Activated T-helper 1 cell treated with anti-CD3 and anti-CD28 coated beads, Interleukin-2, amount 50 U/mL, for 16 hours (primary cell): Measurements from ENCODE around the gene ETNK1.
"Not testable (repeated sequence)": the region's sequence is repeated elsewhere in the genome, so short reads cannot be mapped to it uniquely, and the experiment has no call there.

Experiments used
- DNase-seq, 2 donors: peaks; one replicate each; pipeline ENCODE4 v3.0.0-alpha.2; 2020; ENCODE audit warnings: low read depth in 1 of 2, low spot score in 1 of 2

The ETNK1 gene

DNA sequence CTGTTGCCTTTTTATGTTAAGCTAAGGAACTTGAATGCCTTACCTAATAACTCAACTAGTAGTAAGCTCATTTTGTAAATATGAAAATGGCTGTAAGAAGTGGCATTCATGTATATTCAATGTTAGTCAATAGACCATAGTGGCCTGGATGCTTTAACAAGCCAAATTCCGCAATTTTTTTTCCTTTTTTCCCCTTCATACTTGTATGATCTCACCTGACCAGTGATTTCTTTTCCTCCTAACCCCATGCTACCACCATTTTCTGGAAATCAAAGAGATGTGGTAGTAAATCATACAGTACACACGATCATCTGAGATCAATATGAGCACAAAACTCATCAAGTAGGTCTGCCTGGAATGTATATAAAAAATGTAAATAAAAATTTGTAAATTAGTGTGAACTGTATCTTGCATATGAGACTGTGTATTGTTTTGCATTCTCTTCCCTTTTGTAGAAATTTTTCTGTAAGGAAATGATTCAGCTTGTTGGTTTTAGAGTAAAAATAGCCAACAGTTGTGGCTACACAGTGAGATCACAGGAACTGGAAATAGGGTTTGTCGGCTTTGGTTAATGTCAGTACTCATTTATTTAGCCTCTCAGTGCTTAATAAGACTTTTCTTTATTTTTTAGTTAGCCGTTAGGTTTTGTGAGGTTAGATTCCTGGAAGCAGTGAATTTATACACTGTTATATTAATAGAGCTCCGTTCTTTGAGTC, 62.5 kb downstream of the ETNK1 start:
- DNase-seq: no peak

DNA sequence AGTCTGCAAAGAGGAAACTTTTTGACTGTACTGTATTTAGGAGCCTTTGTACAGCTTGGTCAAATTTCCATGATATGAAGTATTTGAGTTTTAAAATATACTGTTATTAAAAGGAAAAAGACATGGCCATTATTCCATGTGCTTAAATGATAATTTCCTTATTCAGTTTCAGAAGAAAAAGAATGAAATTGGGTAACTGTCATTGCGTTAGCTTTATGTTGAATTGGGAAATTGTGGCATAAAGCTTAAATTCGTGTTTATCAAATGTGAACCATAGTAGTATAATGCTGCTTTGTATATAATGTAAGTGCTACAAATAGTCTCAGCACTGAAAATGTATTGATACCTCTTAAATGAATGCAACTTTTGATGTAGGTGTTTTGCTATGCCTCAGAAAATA, 64.9 kb downstream of the ETNK1 start:
- no peak for DNase-seq

DNA sequence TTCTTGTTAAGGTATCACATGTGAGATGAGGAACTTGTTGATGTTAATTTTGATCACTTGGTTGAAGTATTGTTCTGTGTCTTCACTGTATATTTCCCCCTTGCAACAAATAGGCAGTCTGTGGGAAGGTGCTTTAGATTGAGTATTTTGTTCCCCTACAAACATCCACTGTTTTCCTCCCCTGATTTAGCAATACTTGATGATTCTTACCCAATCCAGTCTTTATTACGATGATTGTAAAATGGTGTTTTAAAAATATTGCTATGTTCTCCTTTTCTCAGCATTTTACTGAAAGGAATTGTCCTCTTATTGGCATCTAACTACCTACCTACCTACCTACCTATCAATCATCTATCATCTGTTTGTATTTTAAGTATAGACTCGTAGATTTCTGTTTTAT, 66.3 kb downstream of the ETNK1 start:
- no peak for DNase-seq

DNA sequence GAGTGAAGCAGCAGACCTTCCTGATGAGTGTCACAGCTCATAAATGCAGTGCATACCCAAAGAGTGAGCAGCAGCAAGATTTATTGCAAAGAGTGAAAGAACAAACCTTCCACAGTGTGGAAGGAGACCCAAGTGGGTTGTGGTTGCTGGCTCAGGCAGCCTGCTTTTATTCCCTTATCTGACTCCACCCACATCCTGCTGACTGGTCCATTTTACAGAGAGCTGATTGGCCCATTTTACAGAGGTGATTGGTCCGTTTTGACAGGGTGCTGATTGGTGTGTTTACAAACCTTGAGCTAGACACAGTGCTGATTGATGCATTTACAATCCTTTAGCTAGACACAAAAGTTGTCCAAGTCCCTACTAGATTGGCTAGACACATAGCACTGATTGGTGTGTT, 67.5 kb downstream of the ETNK1 start:
- not testable (repeated sequence) for DNase-seq

DNA sequence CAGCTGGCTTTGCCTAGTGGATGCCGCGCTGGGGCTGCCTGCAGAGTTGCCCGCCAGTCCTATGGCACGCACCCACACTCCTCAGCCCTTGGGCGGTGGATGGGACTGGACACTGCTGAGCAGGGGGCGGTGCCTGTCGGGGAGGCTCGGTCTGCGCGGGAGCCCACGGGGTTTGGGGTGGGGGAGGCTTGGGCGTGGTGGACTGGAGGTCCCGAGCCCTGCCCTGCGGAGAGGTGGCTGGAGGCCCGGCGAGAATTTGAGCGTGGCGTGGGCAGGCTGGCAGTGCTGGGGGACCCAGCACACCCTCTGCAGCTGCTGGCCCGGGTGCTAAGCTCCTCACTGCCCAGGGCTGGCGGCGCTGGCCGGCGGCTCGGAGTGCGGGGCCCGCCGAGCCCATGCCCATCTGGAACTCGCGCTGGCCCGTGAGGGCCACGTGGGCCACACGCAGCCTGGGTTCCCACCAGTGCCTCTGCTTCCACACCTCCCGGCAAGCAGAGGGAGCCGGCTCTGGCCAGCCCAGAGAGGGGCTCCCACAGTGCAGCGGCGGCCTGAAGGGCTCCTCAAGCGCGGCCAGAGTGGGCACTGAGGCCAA, 68.1 kb downstream of the ETNK1 start:
- no peak for DNase-seq

DNA sequence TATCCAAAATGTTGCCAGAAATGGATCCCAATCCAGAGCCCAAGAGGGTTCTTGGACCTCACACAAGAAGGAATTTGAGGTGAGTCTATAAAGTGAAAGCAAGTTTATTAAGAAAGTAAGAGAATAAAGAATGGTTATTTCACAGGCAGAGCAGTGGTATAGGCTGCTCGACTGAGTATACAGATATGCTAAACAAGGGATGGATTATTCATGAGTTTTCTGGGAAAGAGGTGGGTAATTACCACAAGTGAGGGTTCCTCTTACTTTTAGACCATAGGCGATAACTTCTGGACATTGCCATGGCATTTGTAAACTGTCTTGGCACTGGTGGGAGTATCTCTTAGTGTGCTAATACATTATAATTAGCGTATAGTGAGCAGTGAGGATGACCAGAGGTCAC, 73.6 kb downstream of the ETNK1 start:
- DNase-seq: no peak

DNA sequence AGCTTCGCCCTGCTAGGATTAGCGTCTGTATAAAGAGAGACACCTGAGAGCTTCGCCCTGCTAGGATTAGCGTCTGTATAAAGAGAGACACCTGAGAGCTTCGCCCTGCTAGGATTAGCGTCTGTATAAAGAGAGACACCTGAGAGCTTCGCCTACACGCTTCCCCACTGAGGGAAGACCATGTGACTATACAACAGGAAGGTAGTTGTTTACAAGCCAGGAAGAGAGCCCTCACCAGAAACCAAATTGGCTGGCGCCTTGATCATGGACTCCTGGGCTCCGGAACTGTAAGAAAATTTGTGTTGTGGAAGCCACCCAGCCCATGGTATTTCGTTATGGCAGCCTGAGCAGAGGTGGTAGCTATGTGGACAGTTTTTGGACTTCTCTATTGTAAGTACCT, 74.7 kb downstream of the ETNK1 start:
- DNase-seq: not testable (repeated sequence)

DNA sequence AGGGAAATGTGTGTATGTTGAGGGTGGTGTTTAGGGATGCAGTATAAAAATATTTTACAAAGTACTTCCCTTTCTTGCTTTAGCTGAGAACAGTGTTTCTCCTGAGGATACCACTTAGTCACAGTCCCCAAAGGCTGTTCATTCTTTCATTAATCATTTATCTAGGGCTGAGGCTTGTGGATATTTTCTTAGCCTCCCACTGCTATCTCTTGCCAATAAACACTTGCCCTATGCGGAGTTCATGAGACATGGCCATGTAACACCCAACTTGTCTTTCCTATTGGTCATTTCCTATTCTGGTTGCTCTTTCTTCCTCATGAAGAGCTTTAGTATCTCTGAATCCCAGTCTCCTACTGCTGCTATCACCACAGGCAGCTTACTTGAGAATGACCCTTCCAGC, 75.1 kb downstream of the ETNK1 start:
- DNase-seq: no peak

DNA sequence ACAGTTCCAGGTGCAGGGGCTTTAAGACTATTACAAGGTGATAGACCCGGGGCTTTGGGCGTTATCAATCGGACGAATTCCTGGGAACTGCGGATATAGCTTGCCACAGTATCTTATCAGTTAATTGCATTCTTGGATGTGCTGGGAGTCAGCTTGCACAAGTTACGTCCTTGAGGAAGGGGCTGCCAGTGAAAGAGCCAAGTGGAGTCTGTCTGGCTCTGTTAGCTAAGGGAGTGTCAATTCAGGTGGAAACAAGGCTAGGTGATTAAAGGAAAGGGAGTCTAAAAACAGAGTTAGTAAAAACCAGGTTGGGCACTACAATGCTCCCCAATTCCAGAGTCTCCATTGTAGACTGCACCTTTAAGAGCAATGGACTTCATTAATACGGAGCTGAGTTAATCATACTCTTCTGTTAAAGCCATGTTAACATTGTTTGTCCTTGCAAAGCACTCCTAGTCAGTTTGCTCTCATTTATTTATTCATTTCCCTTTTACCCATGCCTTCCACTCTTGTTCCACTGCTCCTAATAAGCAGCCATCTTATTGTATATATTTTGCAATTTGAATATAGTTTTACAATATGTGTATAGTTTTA, 76.3 kb downstream of the ETNK1 start:
- DNase-seq: not testable (repeated sequence)

DNA sequence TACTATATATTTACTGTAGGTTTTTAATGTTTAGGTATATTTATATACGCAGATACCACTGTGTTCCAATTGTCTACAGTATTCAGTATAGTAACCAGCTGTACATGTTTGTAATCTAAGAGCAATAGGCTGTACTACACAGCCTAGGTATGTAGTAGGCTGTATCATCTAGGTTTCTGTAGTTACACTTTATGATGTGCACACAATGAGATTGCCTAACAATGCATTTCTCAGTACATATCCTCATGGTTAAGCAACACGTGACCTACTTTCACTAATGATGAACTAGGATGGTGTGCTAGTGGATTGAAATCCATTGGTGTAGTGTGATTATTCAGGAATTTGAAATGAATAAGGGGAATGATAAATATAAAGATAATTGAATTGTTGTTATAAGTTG, 77.7 kb downstream of the ETNK1 start:
- no peak for DNase-seq

DNA sequence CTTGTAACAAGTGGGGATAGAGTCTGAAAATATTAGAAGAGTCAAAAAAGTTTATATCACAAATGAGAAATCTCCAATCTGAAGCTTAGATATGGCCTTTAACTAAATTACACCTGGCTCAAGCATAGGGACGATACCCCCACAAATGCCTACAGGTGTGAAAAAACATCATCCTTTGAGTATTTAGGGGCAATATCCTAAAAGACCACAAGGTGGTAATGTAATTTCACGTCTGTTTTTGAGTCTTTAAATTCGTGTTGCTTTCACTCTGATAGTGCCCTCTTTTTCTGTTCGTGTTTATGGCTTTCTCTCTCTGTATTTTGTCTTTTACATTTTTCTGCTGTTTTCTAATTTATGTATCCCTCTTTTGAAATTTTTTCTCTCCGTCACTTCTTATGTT, 84.3 kb downstream of the ETNK1 start:
- no peak for DNase-seq

DNA sequence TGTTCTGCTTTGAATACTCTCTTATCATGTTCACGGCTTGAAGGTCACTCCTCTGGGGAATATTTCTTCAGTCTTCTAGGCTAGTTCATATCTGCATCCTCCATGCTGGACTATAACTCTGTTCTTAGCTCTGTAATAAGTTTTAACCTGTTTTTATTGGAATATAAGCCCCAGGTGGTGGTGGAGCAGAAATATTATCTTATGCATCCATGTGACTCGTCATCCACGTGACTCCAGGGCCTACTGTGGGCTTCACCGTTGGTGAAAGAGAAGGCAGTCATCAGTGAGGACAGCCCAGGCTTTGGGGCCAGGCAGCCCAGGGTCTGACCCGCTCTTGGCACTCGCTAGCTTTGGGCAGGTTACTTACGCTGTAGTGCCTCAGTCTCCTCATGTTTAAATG, 87.1 kb downstream of the ETNK1 start:
- no peak for DNase-seq

DNA sequence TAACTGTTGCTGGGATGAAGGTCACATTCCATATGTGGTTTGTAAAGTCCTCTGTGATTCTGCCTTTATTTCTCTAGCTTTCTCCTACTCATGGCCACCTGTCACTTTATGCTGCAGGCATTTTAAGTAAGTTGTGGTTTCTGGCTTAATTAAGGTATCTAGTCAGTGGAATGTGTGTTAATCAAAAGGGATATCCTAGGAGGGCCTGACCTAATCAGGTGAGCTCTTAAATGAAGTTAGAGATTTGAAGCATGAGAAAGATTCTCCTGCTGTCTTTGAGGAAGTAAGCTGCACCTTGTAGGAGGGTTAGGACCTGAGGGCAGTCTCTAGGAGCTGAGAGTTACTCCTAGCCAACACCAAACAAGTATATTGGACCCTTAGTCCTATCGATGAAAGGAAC, 90.3 kb downstream of the ETNK1 start:
- DNase-seq: no peak

DNA sequence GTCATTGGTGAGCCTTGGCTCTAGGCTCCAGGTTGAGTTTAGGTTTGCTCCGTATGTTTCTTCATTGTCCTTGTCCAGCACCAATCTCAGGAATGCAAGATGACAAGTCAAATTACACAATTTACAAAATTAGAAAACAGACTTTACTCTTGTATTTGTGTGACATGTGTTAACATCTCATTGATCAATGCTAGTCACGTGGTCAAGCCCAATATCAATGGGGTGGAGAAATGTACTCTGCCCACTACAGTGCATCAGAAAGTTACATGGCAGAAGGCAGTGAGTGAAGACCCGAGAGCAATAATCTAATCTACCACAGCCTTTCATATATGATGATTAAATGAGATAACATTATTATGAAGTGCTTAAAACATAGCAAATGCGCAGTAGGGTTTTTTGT, 94.8 kb downstream of the ETNK1 start:
- no peak for DNase-seq

DNA sequence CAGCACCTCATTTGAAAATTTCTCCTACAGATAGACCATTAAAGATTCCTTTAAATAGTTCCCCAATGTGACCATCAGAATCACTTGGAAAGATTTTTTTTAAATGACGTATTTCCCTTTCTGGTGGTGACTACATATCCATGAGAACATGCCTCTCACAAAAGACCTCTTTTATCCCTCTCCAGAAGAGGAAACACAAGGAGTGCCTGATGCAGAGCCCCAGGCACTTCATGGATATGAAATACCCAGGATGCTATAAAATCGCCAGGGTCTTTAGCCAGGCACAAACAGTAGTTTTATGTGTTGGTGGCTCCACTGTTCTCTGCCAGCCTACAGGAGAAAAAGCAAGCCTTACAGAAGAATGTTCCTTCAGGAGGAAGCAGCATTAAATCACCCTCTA, 97.1 kb downstream of the ETNK1 start:
- no peak for DNase-seq

DNA sequence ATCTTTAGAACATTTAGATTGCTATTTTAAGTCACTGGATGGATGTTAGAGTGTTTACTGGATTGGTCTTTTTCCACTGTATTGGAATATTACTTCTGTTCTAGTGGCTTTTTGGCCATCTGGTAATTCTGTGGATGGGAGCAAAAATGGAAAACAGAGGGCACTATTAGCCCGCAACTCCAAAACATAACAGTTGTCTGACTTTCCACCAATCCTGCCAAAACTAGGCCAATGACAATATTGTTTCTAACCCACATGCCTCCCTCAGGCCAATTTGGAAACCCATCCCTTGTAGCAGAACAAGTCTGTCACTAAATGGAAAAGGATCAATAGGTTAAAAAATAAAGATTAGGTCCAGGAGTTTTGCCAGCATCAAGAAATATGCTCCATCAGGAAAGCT, 97.8 kb downstream of the ETNK1 start:
- DNase-seq: no peak

DNA sequence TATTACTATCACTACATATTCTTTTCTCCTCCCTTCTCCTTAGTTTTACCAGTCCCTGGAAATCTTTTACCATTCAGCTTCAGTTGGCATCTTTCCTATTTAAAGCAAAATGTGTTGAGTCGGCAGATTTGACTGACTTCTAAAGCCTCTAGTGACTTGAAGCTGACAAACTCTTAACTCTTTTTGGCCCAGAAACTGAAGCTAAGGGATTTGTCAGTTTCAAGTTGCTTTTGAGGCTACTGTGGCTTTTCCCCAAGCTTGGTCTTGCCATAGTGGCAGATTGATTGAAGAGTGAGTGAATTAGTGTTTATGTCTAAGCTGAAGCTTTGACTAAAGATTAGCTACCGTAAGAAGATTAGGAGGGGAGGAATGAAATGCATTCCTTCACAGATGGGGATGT, 104.0 kb downstream of the ETNK1 start:
- DNase-seq: no peak

DNA sequence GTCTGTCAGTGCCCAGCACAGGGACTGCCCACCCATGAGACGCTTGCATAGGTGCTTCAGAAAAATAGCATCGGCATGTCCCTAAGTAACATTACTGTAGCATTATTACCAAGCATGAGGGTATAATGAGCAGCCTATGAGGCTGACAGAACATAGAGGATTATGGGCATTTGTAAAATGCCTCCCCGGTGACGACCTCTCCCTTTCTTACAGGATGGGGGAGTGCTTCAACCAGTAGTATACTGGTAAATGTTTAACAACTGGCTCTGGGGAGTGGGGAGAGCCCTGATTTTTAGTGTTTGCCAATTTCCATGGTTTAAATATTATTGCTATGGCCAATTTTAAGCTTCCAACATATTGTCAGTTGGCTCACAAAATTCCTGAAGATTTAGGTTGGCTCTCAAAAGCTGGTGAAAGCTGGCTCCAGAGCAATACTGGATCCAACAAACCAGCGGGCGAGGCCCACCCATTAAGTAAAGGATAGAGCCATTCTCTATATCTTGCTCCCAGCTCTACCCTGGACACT, 104.5 kb downstream of the ETNK1 start:
- no peak for DNase-seq

DNA sequence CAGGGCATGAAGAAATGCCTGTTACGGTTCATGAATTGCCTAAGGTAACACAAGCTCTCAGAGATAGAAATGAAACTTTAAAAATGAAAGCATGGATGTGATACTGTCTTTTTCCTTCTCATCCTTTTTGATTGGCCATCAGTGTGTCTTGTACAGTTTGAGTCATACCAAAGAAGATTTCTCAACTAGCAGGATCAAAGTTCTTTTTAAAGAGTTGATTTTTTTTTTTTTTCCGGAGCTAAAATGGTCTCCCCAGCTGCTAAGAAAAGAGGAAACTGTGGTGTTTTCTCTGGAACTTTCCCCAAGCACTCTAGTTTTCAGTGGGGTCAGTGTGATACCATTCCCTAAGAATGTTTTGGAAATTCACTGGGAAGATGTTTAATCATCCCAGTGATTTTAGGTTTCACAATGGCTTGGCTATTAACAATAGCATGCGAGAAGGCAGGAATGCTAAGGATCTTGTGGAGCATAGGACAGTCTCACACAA, 105.0 kb downstream of the ETNK1 start:
- DNase-seq: no peak

DNA sequence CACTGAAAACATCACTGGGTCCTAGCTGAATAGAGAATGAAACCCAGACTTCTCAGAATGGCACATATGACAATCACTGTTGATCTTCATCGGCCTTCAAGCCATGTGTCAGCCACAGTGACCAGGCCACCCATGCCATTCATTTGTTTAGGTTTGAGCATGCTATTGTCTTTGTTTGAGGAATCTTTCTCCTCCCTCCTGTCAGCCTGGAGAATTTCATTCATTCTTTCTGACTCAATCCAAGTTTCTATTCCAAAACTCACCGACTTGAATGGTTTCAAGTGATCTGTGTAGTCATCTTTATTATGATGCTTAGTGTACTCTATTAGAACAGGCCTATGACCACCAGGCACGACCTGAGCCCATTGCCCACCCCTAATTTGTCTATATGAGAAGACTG, 106.3 kb downstream of the ETNK1 start:
- DNase-seq: no peak

DNA sequence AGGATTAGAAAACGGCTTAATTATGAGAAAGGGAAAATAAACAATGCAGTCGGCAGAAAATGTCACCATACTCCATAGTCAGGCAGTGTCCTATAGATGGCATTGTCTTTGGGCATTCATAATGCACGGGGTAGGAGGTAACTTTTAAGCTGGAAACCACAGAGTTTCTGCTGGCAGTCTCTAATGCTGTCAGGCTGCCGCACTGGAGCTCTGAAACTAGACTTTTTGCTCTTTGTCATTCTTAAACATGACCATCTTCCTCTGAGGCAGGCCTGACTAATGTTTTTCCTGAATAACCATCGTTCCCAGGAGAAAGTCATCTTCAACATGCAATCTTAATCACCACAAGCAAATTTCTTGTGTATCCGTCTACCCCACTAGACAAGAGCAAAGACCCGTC, 108.8 kb downstream of the ETNK1 start:
- no peak for DNase-seq

DNA sequence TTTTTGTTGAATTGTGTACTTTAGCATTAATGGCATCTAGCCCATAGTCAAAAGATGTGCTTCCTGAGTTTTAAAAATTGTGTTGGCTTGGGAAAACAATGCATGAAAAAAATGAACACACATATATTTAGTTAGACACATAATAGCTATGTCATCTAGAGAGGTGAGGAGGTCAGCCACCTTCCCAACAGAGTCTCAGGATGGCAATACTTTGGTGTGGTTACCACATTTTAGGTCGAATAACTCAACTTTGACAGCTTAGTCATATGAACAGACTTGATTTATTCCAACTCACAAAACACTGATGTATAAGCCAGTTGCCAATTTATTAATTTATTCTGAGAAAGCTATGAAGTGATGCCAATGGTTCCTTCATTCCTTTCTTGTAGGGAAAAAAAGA, 114.0 kb downstream of the ETNK1 start:
- no peak for DNase-seq
